Measurements from ENCODE around the gene ESRRA. TPM values are rescaled to one million over a fixed set of nuclear protein-coding genes. Genes with fewer than 3 reads are reported as not detected.
A peak's percentile ranks its signal among the peaks of the same experiment; 100 is the strongest.

ESRRA gene
- total RNA-seq, 1 experiment from 2014 or later, result 66.9 TPM

DNA sequence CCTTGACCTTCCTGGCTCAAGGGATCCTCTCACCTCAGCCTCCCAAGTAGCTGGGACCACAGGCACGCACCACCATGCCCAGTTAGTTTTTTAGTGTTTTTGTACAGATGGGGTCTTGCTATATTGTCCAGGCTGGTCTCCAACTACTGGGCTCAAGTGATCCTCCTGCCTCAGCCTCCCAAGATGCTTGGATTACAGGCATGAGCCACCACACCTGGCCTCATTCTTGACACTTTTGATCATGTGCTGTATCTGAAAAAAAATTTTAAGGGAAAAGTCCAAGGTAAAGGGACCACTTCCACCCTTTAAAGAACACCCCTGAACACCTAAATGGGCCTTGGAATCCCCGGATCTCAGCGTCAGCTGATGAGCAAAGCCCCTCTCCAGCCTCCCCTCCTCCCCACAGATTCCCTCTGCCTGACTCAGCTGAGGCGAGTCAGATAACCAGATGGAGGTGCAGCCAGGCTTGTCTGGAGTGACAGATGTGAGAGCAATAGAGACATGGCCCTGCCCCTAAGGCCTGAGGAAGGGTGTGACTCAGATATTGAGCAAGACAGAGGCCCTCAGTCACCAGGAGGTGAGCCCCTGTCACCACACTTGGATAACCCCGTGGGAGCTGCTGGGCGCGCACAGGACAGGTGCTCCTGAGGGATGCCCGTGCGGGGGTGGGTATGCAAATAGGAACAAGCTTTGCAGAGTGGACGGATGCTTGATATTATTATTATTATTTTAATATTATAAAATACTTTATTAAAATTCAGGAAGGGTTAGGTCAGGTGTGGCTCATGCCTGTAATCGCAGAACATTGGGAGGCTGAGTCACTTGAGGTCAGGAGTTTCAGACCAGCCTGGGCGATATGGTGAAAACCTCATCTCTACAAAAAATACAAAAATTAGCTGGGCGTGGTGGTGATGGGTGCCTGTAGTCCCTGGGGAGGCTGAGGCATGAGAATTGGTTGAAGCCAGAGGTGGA is 29.7 kb downstream of the ESRRA start:
- Mint-ChIP-seq H3K4me1 (ENCODE audit: low read depth, unreplicated experiment) (peaks cover 12% of the 10 kb centered on the region), H3K27ac (ENCODE audit: unreplicated experiment) (peak overlapping the region; percentile 90), H3K36me3 (ENCODE audit: insufficient read depth, unreplicated experiment) (peaks cover 4% of the 10 kb centered on the region), H3K4me3 (ENCODE audit: unreplicated experiment) (peak overlapping the region; percentile 50), H3K9me3 (ENCODE audit: unreplicated experiment) (no peaks in the 10 kb centered on the region), H3K27me3 (ENCODE audit: insufficient read depth, unreplicated experiment) (no peaks in the 10 kb centered on the region)
- Histone ChIP-seq H3K27me3 (replicated peaks; ENCODE audit: control insufficient read depth, insufficient read depth, low read length) (no peaks in the 10 kb centered on the region), H3K4me1 (peaks cover 5% of the 10 kb centered on the region; the same call in 1 of the 2 replicates), H3K9me3 (no peaks in the 10 kb centered on the region), H3K4me3 (ENCODE audit: low read depth, low read length) (no peak overlapping the region), H3K36me3 (ENCODE audit: control insufficient read depth, insufficient read depth, low read length) (no peaks in the 10 kb centered on the region)
- TF ChIP-seq, protein P1, sequence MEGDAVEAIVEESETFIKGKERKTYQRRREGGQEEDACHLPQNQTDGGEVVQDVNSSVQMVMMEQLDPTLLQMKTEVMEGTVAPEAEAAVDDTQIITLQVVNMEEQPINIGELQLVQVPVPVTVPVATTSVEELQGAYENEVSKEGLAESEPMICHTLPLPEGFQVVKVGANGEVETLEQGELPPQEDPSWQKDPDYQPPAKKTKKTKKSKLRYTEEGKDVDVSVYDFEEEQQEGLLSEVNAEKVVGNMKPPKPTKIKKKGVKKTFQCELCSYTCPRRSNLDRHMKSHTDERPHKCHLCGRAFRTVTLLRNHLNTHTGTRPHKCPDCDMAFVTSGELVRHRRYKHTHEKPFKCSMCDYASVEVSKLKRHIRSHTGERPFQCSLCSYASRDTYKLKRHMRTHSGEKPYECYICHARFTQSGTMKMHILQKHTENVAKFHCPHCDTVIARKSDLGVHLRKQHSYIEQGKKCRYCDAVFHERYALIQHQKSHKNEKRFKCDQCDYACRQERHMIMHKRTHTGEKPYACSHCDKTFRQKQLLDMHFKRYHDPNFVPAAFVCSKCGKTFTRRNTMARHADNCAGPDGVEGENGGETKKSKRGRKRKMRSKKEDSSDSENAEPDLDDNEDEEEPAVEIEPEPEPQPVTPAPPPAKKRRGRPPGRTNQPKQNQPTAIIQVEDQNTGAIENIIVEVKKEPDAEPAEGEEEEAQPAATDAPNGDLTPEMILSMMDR (IDR thresholded peaks at IDR 0.05; ENCODE audit: insufficient read depth in 1 of 2, low read depth in 1 of 2, low read length in 1 of 2, severe bottlenecking in 1 of 2, unreplicated experiment in 1 of 2), result no peak
- BruUV-seq (replicated peaks), result no TSS peak
- POLR2A ChIA-PET, result interaction anchor here (0.6 to 1.3 kb wide), 2 partner anchors 18 to 20 kb away, joined by 3 to 13 read pairs; partner anchors contain the start of genes PRDX5 and TRMT112
- intact Hi-C loops (cut with micrococcal nuclease; ENCODE audit: unreplicated experiment), result loop anchor here (1.0 kb wide), 1 partner anchor 18 kb away; the partner anchor contains the start of gene TRMT112
- CTCF ChIA-PET, result interaction anchor here (0.5 to 1.7 kb wide), 3 partner anchors 17 to 23 kb away, joined by 4 to 16 read pairs (median 15); partner anchors contain the start of genes PRDX5 and TRMT112
- peak; percentile 94 to 97 for DNase-seq

DNA sequence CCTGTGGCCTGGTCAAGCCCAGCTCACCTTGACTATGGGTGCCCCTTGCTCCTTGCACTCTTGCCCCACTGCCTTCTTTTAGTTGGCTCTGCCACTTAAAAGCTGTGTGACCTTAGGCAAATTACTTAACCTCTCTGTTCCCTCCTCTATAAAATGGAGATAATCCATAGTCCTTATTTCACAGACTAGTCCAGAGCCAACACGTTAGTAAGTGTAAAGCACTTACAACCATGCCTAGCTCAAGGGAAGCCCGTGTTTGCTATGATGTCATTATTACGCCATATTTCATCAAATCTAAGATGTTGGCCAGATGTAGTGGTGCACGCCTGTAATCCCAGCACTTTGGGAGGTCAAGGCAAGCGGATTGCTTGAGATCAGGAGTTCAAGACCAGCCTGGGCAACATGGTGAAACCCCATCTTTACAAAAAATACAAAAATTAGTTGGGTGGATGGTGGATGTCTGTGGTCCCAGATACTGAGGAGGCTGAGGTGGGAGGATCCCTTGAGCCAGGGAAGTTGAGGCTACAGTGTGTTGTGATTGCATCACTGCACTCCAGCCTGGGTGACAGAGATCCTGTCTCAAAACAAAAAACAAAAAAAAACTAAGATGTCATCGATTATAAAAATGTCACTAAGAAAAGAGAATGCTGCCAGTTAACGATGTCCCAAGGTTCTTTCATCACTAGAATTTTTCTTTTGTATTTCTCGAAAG is 32.4 kb downstream of the ESRRA start:
- TF ChIP-seq, protein P1 (IDR thresholded peaks at IDR 0.05; ENCODE audit: insufficient read depth in 1 of 2, low read depth in 1 of 2, low read length in 1 of 2, severe bottlenecking in 1 of 2, unreplicated experiment in 1 of 2), result no peak
- no TSS peak for BruUV-seq (replicated peaks)
- no peaks in the 10 kb centered on the region for H3K9me3 Mint-ChIP-seq (ENCODE audit: unreplicated experiment)
- no peak for DNase-seq
- intact Hi-C loops (cut with micrococcal nuclease; ENCODE audit: unreplicated experiment), result no loop called here
- no peaks in the 10 kb centered on the region for H3K27me3 Mint-ChIP-seq (ENCODE audit: insufficient read depth, unreplicated experiment)
- H3K36me3 ChIP-seq (ENCODE audit: control insufficient read depth, insufficient read depth, low read length), result no peaks in the 10 kb centered on the region
- H3K27ac Mint-ChIP-seq (ENCODE audit: unreplicated experiment), result no peak overlapping the region
- ChIA-PET POLR2A (interaction anchor here (0.5 to 0.6 kb wide), 2 partner anchors 14 to 1631 kb away, joined by 3 read pairs; partner anchors contain the start of gene BSCL2), CTCF (interaction anchor here (0.6 to 1.9 kb wide), 4 partner anchors 17 to 37 kb away, joined by 3 to 7 read pairs (median 4); partner anchors contain the start of gene PRDX5)
- H3K4me1 ChIP-seq, result peaks cover 5% of the 10 kb centered on the region; the same call in 1 of the 2 replicates
- H3K4me3 Mint-ChIP-seq (ENCODE audit: unreplicated experiment), result no peak overlapping the region
- H3K4me3 ChIP-seq (ENCODE audit: low read depth, low read length), result no peak overlapping the region
- no peaks in the 10 kb centered on the region for H3K9me3 ChIP-seq
- H3K27me3 ChIP-seq (replicated peaks; ENCODE audit: control insufficient read depth, insufficient read depth, low read length), result no peaks in the 10 kb centered on the region
- H3K36me3 Mint-ChIP-seq (ENCODE audit: insufficient read depth, unreplicated experiment), result peaks cover 4% of the 10 kb centered on the region
- H3K4me1 Mint-ChIP-seq (ENCODE audit: low read depth, unreplicated experiment), result peaks cover 12% of the 10 kb centered on the region

DNA sequence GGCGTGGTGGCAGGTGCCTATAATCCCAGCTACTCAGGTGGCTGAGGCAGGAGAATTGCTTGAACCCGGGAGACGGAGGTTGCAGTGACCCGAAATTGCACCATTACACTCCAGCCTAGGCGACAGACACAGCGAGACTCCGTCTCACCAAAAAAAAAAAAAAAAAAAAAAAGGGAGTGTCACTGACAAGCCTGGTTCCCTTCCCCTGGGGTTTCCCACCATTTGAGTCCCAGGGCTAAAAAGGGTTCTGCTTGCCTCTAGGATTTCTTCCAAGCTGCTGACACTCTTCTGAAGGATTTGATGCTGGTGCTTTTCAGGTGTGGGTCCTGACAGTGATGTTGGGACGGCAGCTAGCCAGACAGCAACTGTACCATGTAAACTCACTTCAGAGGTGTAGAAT is 33.4 kb downstream of the ESRRA start:
- H3K9me3 ChIP-seq, result no peaks in the 10 kb centered on the region
- no peaks in the 10 kb centered on the region for H3K27me3 Mint-ChIP-seq (ENCODE audit: insufficient read depth, unreplicated experiment)
- no peaks in the 10 kb centered on the region for H3K9me3 Mint-ChIP-seq (ENCODE audit: unreplicated experiment)
- no TSS peak for BruUV-seq (replicated peaks)
- DNase-seq, result no peak
- no peak overlapping the region for H3K27ac Mint-ChIP-seq (ENCODE audit: unreplicated experiment)
- ChIA-PET CTCF (interaction anchor here (0.7 to 1.9 kb wide), 4 partner anchors 16 to 860 kb away, joined by 3 to 7 read pairs (median 5); partner anchors contain the start of gene PRDX5), POLR2A (interaction anchor here (0.6 kb wide), 1 partner anchor 13 kb away, joined by 3 read pairs; no protein-coding TSS in a partner anchor)
- no peaks in the 10 kb centered on the region for H3K27me3 ChIP-seq (replicated peaks; ENCODE audit: control insufficient read depth, insufficient read depth, low read length)
- no peak overlapping the region for H3K4me3 ChIP-seq (ENCODE audit: low read depth, low read length)
- no peaks in the 10 kb centered on the region for H3K36me3 ChIP-seq (ENCODE audit: control insufficient read depth, insufficient read depth, low read length)
- H3K4me3 Mint-ChIP-seq (ENCODE audit: unreplicated experiment), result no peak overlapping the region
- peaks cover 12% of the 10 kb centered on the region for H3K4me1 Mint-ChIP-seq (ENCODE audit: low read depth, unreplicated experiment)
- intact Hi-C loops (cut with micrococcal nuclease; ENCODE audit: unreplicated experiment), result no loop called here
- TF ChIP-seq, protein P1 (IDR thresholded peaks at IDR 0.05; ENCODE audit: insufficient read depth in 1 of 2, low read depth in 1 of 2, low read length in 1 of 2, severe bottlenecking in 1 of 2, unreplicated experiment in 1 of 2), result no peak
- H3K36me3 Mint-ChIP-seq (ENCODE audit: insufficient read depth, unreplicated experiment), result peaks cover 4% of the 10 kb centered on the region
- peaks cover 5% of the 10 kb centered on the region; the same call in 1 of the 2 replicates for H3K4me1 ChIP-seq
